Activated CD4-positive, CD25-positive, alpha-beta regulatory T cell treated with anti-CD3 and anti-CD28 coated beads, Interleukin-2, amount 50 U/mL, for 24 hours (primary cell): ENCODE data around the gene KRT76.

Experiments used
- ATAC-seq, 2 donors: fragments of 150-1000 bp; cut with Tn5 transposase; one replicate each; pipeline ENCODE4 v1.10.0; 2021; ENCODE audit warnings: mild to moderate bottlenecking in 1 of 2, moderate library complexity in 1 of 2

The KRT76 gene

DNA sequence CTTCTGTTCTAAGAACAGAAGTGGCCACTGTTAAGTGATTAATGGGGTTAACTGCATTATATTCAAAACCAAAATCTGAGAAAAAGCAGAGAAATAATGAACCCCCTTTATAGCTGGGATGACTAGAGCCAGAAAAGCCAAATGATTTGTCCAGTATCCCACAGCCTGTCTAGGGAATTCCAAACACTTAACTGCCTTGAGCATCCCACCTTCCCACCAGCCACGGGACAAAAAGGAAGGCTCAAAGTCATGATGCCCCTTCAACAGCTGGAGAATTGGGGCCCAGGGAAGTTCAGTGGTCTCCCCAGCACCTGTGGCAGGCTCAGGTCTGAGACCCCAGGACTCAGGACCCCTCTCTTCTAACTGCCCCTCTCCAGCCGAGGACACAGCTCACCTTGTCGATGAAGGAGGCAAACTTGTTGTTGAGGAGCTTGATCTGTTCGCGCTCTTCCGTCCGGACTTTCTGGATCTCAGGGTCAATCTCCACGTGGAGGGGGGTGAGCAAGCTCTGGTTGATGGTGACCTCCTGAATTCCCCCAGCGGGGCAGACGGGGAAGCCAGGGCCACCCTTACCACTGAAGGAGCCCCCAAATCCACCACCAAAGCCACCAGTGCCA, 36.2 kb upstream of the KRT76 start:
- no peak for ATAC-seq

DNA sequence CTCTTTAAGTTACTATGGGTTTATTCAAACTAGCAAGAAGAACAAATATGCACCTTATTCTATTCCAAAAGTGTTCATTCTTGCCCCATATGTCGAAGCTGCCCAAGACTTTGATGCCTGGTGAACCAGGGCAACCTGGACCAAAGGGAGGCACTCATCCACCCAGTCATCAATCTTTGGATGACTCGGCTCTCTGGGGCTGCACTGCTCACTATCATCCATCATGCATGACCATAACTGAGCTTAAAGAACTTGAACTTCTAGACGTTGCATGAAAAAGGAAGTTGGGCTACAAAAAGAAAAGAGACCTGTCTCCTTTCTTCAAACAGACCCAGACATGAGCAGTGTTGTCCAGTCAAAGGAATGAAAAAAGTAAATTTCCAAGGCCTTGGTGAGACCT, 35.6 kb upstream of the KRT76 start:
- ATAC-seq: no peak

DNA sequence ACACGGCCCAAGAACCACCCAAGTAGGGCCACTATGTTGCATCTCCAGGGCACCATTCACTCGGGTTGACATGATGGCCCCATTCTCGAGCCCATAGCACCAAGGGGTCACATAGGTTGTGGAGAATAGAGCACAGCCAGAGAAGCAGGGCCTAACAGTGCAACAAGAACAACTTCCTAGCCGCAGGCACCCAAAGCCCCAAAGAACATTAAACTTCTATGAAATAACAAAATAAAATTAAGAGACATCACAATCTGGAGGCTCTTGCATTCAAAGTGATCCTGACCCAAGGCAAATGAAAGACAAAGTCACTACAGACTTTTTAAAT, 34.9 kb upstream of the KRT76 start:
- ATAC-seq: no peak

DNA sequence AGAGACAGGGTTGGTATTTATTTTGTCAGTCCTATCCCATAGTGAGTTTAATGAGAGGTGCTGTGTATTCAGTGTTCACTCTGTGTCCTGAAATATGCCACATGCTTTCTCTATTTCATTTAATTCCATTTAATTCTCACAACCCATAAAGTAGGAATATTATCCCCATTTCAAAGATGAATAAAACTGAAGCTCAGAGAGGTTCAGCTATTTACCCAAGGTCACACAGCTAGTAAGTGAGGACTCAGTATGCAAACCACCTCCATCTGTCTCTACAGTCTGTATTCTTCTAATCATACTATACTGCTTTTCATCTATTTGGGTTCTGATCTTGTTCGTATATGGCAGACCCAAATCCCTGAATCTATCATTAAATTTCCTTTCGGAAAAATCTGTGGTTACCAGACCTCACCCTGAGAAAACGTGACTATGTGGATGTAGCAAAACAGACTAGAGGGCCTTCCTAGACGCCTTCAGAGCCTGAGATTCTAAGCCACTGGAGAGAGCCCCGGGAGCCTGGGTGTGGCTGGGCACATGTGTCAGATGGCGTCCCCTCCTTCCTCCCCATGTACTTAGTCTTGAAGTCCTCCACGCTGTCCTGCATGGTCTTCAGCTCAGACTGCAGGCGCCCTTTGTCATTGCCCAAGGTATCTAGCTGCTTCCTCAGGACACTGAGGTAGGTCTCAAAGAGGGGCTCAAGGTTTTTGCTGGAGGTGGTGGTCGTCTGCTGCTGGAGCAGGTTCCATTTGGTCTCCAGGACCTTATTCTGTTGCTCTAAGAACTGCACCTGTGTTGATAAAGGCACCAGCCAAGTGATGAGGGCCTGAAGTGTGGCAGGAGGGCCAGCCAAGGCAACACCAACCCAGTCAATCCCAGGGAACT, 34.3 kb upstream of the KRT76 start:
- no peak for ATAC-seq

DNA sequence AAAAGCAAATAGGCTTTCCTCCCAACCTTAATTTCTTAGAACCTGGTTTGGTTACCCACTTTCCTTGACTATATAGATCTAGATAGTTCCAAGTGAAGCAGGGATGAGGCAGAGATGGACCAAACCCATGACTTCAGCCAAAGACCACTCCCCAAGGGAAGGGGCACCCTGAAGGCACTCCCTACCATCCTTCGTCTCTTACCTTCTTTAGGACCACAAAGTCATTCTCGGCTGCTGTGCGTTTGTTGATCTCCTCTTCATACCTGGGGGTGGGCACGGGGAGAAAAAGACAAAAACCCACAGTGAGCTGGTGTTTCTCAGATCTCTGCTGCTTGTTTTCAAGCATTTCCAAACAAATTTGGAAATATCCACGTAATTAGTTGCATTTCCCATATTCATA, 33.4 kb upstream of the KRT76 start:
- ATAC-seq: no peak

DNA sequence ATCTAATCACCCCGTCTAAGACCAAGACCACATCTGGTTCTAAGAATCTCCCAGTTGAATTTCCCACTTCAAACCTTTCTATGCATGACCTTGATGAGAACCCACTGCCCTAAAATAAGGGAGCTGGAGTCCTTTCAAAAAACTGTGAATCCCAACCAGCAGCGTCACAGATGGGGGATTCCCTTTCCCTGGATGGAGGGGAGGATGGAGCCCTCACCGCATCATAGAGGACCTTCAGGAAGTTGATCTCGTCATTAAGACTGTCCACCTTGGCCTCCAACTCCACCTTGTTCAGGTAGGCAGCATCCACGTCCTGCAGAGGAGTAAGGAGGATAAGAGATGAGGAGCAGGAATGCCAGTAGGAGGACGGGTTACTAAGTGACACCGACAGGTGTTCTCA, 32.0 kb upstream of the KRT76 start:
- ATAC-seq: no peak

DNA sequence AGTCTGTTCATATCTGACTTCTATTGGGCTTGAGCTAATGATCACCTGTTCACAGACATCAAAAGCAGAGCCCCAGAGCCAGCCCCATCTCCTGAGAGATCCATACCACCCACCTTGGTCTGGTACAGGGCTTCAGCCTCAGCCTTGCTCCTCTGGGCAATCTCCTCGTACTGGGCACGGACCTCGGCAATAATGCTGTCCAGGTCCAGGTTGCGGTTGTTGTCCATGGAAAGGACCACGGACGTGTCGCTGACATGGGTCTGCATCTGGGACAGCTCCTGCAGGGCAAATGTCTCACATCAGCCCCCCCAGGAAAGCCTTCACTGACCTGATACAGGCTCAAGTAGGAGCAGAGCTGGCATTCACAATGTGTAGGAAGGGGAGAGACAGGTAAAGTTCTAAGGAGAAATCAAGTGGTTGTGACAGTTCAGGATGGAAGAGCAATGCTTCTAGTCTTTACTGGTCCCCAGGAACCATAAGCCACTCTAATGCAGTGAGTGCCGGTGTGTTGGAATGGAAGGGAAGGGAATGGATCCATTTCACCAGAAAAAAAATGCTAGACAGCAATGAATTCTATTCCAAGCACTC, 31.5 kb upstream of the KRT76 start:
- ATAC-seq: no peak

DNA sequence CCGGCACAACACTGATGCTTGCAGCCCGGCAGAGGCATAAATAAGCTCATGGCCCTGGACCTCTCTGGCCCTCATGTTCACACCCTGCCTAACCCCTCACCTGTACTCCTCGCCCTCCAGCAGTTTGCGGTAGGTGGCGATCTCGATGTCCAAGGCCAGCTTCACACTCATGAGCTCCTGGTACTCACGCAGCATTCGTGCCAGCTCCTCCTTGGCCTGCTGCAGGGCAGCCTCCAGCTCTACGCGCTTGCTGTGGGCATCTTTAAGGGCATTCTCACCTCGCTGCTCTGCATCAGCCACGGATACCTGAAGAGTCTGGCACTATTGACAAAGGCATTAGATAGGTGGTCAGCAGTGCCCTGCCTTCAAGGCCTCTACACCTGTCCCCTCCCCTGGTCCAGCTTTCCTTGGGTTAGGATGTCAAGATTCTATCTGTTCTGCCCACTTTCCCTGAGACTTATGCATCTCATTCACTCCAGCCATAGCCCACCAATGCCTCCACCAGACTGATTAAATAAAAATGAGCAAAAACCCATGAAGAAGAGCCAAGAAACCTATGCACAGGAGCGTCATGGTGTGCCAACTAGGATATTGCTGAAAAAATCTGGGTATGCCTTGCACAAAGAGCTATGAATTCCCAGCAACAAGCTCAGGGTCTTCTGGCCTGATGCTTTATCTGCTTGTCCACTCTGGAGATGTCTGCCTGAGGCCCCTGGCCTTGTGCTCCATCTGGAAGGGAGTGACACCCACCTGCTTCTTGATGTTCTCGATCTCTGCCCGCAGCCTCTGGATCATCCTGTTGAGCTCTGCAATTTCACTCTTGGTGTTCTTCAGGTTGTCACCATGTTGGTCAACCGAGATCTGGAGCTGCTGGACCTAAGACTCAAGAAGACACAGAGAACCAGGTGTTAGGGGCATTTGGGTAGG, 30.7 kb upstream of the KRT76 start:
- no peak for ATAC-seq

DNA sequence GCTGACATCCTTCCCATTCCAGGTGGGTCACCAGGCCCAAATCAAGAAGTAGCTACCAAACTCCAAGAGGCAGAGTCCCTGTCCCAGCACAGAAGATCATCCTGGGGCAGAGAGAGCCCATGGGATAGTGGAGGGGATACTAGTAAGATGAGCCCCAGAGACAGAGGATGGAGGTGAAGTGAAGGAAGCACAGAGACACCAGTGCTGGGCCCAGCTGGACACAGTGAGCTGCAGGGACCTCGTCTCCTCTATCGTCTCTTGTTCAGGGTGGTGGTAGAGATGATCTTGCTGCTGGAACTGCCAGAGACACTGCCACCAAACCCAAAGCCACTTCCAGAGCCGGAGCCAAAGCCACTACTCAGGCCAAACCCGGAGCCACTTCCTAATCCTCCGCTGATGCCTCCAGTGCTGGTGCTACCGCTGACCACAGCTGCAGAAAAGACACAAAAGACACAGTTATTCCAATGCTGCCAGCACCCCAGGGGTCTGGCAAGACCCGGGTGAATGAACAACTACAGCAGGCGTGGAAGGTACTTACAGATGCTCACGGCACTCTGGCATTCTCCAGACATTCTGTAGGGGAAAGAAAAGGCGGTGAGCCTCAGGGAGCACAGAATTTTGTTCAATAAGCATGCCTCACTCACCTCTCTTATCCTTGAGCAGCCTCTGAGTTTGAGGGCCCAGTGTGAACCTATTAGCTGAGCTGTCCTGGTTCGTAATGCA, 29.8 kb upstream of the KRT76 start:
- ATAC-seq: no peak

DNA sequence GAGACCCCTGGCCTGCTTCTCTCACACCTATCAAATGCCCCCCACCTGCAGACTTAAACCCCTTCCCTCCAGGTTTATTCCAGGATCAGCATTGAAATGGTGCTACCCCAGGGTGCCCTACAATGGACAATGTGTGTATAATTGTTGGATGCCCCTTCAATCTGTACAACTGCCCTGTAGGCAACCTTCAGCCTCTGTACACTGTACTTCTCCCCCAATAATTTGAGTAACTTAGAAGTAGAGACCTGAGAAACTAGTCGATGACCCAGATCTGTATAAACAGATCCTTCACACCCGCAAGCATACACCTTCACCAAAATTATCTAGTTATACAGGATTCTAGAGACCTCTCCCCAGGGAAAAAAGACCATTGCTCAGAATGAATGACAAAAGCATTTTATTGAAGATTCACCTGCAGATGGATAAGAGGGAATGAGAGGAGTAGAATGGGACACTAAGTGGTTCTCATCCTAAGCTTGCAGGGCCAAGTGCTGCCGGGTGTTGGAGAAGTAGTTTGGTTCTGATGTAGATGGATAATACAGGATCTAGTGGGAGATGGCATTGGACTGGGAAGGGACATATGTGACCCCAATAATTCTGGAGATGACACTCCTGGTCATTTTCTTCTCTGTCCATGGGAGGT, 29.1 kb upstream of the KRT76 start:
- ATAC-seq: no peak

DNA sequence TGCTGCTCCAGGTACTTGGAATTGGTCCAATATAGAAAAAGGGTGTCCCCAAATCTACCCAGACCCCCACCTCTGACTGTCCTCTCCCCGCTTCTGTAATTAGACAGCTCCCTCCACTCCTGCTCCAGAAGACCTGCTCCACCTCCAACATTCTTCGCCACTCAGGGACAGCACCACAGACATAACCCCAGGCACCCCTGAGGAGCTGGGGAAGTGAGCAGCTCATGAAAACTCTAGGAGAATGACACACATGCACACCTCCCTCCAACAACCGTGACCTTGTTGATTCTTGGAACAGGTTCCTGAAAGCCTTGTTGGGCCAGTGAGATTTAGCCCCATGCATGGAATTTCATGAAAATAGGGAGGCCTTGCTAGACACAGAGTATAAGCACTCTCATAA, 28.6 kb upstream of the KRT76 start:
- ATAC-seq: no peak

DNA sequence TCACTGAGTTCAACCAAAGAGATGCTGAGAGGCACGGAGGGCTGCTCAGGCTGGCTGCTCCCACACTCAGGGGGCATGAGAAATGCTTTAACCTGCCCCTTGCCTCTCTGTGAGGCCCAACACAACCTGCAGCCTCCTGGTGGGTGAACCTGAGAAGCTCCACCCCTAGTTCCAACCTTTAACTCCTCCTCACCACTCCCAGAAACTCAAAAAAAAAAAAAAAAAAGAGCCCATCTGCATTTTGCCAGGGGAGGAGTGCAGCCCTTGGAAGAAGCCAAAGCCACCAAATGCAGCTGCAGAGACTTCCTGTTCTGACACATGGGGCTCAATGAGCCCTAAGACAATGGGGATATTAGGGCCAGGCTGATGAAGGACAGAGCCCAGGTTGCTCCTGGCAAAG, 27.9 kb upstream of the KRT76 start:
- ATAC-seq: no peak

DNA sequence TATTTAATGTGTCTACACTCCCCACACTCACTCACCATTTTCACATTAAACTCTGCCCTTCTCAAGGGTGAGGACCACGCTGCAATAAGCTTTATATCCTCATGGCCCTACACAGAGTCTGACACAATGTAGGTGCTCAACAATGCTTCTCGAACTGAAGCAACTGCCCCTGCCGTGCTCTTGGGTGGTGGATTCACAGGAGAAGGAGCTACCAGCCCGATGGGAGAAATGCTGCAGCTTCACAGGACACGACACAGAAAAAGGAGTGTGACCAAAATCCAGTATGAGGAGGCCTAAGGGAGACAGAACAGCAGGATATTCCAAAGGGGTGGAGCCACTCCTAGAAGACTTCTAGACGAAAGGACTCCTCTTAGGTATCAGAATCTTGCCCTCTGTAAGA, 25.3 kb upstream of the KRT76 start:
- no peak for ATAC-seq

DNA sequence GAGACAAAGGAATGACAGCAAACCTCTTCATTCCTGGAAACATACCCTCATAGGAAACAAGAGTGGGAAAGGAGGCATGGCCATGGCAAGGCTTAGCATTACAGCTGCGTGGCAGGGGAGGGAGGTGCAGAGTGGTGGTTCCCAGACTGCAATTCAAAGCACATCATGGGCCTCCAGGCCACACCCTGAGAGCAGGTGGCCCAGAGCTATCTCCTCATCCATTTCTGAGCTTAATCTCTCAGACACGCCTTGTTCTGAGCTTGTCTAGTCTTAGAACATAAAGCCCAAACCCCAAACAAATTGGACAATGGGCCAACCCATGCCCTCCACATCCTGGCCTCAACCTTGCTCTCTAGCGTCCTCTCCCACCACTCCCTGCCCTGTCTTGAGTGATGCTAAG, 24.6 kb upstream of the KRT76 start:
- ATAC-seq: no peak

DNA sequence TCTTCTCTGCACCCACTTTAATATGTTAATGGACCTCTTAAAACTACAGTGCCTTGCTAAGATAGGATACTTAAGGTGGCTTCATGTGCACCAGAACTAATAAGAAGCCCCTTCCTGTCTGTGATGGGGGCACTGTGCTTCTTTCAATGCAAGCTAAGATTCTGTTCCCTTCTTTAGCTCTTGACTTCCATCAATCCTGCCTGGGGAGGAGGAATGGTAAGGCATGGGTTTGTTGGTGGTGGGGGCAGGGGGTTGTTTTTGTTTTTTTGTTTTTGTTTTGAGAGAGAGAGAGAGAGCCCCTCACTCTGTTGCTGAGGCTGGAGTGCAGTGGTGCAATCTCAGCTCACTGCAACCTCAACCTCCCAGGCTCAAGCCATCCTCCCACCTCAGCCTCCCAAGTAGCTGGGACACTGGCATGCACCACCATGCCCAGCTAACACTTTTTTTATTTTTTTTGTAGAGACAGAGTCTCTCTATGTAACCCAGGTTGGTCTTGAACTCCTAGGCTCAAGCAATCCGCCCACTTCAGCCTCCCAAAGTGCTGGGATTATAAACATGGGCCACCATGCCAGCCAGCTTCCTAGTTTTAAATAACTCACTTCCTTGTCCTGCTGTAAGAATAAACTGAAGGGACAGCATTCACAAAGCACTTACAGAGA, 23.2 kb upstream of the KRT76 start:
- no peak for ATAC-seq

DNA sequence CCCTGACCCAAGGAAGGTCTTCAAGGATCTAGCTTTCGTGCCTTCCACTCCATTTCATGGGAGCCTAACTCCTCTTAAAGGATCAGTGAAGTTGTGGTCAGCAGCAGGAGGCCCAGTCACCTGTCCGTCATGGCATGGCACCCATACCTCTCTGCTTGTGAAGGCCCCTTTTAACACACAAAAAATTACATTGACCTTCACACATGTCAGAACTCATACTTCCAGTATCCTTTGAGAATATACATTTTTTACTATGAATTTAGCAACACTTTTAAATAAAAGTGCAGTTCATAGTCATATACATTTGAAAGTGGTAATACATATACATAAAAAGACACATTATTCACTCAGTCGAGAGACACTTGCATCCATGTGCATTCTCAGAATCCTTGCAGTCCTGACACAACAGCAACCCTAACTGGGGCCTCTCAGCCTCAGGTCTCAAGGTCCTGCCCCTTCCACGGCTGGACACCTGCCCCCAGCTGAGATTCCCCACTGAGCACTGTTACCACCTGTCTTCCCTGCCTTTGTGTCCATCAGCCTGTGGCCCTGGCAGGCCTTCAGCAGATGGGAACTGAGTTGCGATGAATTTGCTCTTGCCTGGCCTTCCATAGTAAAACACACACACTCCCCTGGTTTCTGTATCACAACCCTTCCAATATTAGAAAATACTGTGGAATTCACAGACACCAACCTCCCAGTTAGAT, 22.5 kb upstream of the KRT76 start:
- no peak for ATAC-seq

DNA sequence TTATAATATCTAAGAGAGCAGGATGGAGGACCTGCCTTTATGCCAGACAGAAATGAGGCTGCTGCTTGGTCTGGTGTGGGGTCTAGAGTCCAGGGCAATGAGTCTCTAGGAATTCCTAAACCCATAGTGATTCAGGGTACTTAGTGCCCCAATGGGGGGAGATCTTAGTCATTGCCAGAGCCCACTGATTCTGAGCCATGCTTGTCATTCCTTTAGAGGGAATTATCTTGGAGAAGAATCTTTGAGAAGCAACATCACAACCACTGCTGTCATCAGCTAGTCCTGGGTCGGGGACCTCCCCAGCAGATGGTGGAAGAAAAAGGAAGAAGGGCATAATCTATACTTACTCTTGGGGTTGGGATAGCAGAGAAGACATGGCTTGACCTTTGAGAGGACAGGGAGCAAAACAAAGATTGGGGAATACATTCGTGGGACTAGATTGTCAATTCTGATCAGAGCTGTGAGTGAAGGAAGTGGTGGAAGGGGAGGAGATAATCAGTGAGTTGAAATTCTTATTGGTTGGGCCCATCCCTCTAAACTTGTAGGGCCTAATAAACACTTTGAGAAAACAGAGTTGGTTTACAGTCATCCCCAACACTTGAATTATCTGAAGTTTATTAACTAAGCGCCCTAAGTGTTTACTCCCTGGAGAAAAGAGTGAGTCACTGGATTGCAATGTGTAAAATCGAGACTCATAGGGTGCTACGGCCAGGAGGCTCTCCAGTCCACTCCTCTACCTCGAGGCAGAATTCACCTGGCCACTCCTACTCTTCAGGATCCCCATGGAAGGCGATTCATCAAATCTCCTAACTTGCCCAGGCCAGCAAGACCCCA, 21.7 kb upstream of the KRT76 start:
- no peak for ATAC-seq

DNA sequence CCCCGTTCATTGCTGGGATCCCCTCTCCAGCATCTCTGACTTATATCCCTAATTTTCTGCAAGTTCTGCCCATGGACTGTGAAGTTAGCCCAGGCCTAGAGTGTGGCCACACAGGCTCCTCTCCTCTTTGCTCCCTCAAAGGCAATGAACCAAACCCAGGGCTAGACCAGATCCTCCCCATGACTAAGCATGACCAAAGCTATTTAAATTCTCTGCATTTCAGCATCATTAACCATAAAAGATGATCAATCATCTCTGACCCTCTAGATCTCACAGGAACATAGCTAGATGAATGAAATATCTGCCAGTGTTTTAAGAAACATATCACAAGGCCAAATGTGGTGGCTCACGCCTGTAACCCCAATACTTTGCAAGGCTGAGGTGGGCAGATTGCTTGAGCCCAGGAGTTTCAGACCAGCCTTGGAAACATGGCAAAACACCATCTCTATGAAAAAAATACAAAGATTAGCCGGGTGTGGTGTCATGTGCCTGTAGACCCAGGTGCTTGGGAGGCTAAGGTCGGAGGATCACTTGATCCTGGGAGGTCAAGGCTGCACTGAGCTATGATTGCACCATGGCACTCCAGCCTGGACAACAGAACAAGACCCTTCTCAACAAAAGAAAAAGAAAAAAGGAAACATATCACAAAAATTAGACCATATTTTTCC, 21.0 kb upstream of the KRT76 start:
- ATAC-seq: no peak

DNA sequence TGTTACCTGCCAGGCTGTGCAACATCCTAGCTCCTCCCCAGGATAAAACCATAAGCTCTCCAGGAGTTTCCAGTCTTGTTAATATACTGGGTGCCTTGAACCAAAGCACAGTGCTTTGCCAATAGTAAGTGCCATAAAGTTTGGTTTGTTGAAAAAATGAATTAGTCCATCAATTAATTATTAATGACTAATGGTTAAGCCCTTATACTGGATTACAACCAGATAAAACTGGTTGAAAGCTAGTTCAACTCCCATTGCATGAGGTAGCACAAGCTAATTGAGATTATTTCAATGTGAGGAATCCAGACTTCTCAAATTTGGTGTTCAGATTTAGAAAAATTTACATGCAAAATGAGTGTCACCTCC, 20.4 kb upstream of the KRT76 start:
- no peak for ATAC-seq
